IMR-90 (cell line): Measurements from ENCODE around the gene MRPS35. TPM values are rescaled to one million over a fixed set of nuclear protein-coding genes. Genes with fewer than 3 reads are reported as not detected.

Source experiments
- ATAC-seq: fragments of 200-7000 bp; cut with Tn5 transposase; 2 replicates; pipeline ENCODE4 v1.9.1; 2020; ENCODE audit warnings: low read depth, mild to moderate bottlenecking, moderate library complexity
- BruUV-seq: library from RNA; stranded (reverse); fragments of 400-500 nt; replicated peaks from 2 replicates; lab custom pipeline; 2021; lab: Mats Ljungman, UMichigan
- CTCF ChIA-PET: fragments of 300-600 bp; formaldehyde crosslinking; extraction: SDS; loops from one replicate; lab custom pipeline; 2021; ENCODE audit warnings: antibody characterized with exemption; lab: Yijun Ruan, JAX
- POLR2A ChIA-PET: fragments of 300-600 bp; sonication (Branson Sonifier 250); formaldehyde crosslinking; loops from one replicate; lab custom pipeline; 2022; ENCODE audit warnings: antibody characterized with exemption; ENCODE audit not compliant: unreplicated experiment; lab: Charles Lee
- DNase-seq: peaks from one replicate; pipeline ENCODE4 v3.0.0; 2013
- H2AFZ ChIP-seq: replicated peaks from 2 replicates; pipeline ENCODE3; 2013; ENCODE audit warnings: low read length, mild to moderate bottlenecking; ENCODE audit not compliant: poor library complexity
- H2AK5ac ChIP-seq: 2 replicates; pipeline ENCODE4 v1.6.1; 2013; ENCODE audit warnings: low read depth, low read length, inconsistent platforms
- H2AK9ac ChIP-seq: replicated peaks from 2 replicates; pipeline ENCODE3; 2013; ENCODE audit warnings: mild to moderate bottlenecking, low read depth, low read length, moderate library complexity; ENCODE audit not compliant: poor library complexity
- H2BK120ac ChIP-seq: 2 replicates; pipeline ENCODE4 v1.6.1; 2013; ENCODE audit warnings: low read depth, low read length, inconsistent platforms
- H2BK15ac ChIP-seq: 3 replicates; pipeline ENCODE4 v1.6.1; 2013; ENCODE audit warnings: low read depth, low read length, inconsistent platforms
- H2BK20ac ChIP-seq: 2 replicates; pipeline ENCODE4 v1.6.1; 2013; ENCODE audit warnings: low read depth, mild to moderate bottlenecking, inconsistent platforms, low read length, moderate library complexity
- H2BK5ac ChIP-seq: 2 replicates; pipeline ENCODE4 v1.6.1; 2013; ENCODE audit warnings: mild to moderate bottlenecking, low read depth, low read length, inconsistent platforms; ENCODE audit not compliant: poor library complexity, severe bottlenecking
- H3K14ac ChIP-seq: replicated peaks from 2 replicates; pipeline ENCODE4 v1.6.1; 2013; ENCODE audit warnings: low read depth, low read length, inconsistent platforms
- H3K18ac ChIP-seq: 2 replicates; pipeline ENCODE4 v1.6.1; 2013; ENCODE audit warnings: low read depth, low read length, control low read depth
- H3K23ac ChIP-seq: 2 replicates; pipeline ENCODE4 v1.6.1; 2013; ENCODE audit warnings: low read depth, low read length, inconsistent platforms
- H3K27ac ChIP-seq: 2 replicates; pipeline ENCODE4 v1.5.1; 2013; ENCODE audit warnings: mild to moderate bottlenecking, control low read depth, low read length; ENCODE audit not compliant: insufficient read depth
- H3K27me3 ChIP-seq: 2 replicates; pipeline ENCODE4 v1.6.1; 2013; ENCODE audit warnings: low read length; ENCODE audit not compliant: control insufficient read depth, insufficient read depth
- H3K36me3 ChIP-seq: 2 replicates; pipeline ENCODE4 v1.6.1; 2013; ENCODE audit warnings: low read length, mixed read lengths; ENCODE audit not compliant: control insufficient read depth, insufficient read depth
- H3K4ac ChIP-seq: 2 replicates; pipeline ENCODE4 v1.6.1; 2013; ENCODE audit warnings: low read depth, low read length, inconsistent platforms
- H3K4me1 ChIP-seq: 2 replicates; pipeline ENCODE4 v1.6.1; 2013; ENCODE audit warnings: low read length, mixed read lengths; ENCODE audit not compliant: control insufficient read depth, insufficient read depth
- H3K4me2 ChIP-seq: 2 replicates; pipeline ENCODE4 v1.6.1; 2013; ENCODE audit warnings: low read depth, mild to moderate bottlenecking, control low read depth, low read length, moderate library complexity
- H3K4me3 ChIP-seq: 2 replicates; pipeline ENCODE4 v1.5.1; 2013; ENCODE audit warnings: low read depth, mild to moderate bottlenecking, control low read depth, low read length, moderate library complexity; ENCODE audit not compliant: insufficient read depth
- H3K56ac ChIP-seq: 2 replicates; pipeline ENCODE4 v1.6.1; 2013; ENCODE audit warnings: low read length, inconsistent platforms; ENCODE audit not compliant: insufficient read depth; ENCODE audit errors: extremely low read depth
- H3K79me1 ChIP-seq, 2 experiments: 2 replicates each; pipeline ENCODE4 v1.6.1; 2013; ENCODE audit warnings: low read length in 2 of 2, inconsistent platforms in 1 of 2, low read depth in 1 of 2
- H3K9ac ChIP-seq: 2 replicates; pipeline ENCODE4 v1.6.1; 2013; ENCODE audit warnings: low read depth, low read length, control low read depth
- H3K9me1 ChIP-seq: 2 replicates; pipeline ENCODE4 v1.6.1; 2013; ENCODE audit warnings: low read length, inconsistent platforms; ENCODE audit not compliant: insufficient read depth
- H3K9me3 ChIP-seq: 2 replicates; pipeline ENCODE4 v1.6.1; 2013; ENCODE audit warnings: low read length; ENCODE audit not compliant: control insufficient read depth, insufficient read depth
- H4K20me1 ChIP-seq: 2 replicates; pipeline ENCODE4 v1.6.1; 2013; ENCODE audit warnings: low read length, inconsistent platforms; ENCODE audit not compliant: insufficient read depth
- H4K5ac ChIP-seq: 2 replicates; pipeline ENCODE4 v1.6.1; 2013; ENCODE audit warnings: mild to moderate bottlenecking, low read depth, low read length, control low read depth
- H4K8ac ChIP-seq, 2 experiments: 2 replicates each; pipeline ENCODE4 v1.6.1; 2013; ENCODE audit warnings: low read depth in 2 of 2, low read length in 2 of 2, control low read depth in 1 of 2, inconsistent platforms in 1 of 2
- H4K91ac ChIP-seq: 2 replicates; pipeline ENCODE4 v1.6.1; 2013; ENCODE audit warnings: low read depth, low read length, inconsistent platforms; ENCODE audit not compliant: insufficient read depth
- BHLHE40 ChIP-seq: fragments of 150-350 bp; IDR thresholded peaks from 2 replicates; pipeline ENCODE4 v1.6.1; 2016; ENCODE audit warnings: mild to moderate bottlenecking, low read depth, low read length
- CEBPB ChIP-seq: IDR thresholded peaks from 2 replicates; pipeline ENCODE4 v1.6.1; 2012; ENCODE audit warnings: low read depth, low read length, improper control_type of control experiment
- CHD1 ChIP-seq: IDR thresholded peaks from 2 replicates; pipeline ENCODE4 v1.6.1; 2012; ENCODE audit warnings: low read depth, low read length, improper control_type of control experiment
- CTCF ChIP-seq: conservative IDR thresholded peaks from 2 replicates; pipeline ENCODE4 v1.5.1; 2012; ENCODE audit warnings: mild to moderate bottlenecking, low read depth, low read length, improper control_type of control experiment
- FOS ChIP-seq: fragments of 150-350 bp; IDR thresholded peaks from 2 replicates; pipeline ENCODE4 v1.6.1; 2016; ENCODE audit warnings: low read depth, low read length
- MAFK ChIP-seq: IDR thresholded peaks from 2 replicates; pipeline ENCODE4 v1.6.1; 2012; ENCODE audit warnings: low read depth, low read length, improper control_type of control experiment
- MAZ ChIP-seq: IDR thresholded peaks from 2 replicates; pipeline ENCODE4 v1.6.1; 2012; ENCODE audit warnings: low read depth, mild to moderate bottlenecking, low read length, improper control_type of control experiment, moderate library complexity, borderline replicate concordance
- MXI1 ChIP-seq: IDR thresholded peaks from 2 replicates; pipeline ENCODE4 v1.6.1; 2012; ENCODE audit warnings: low read depth, mild to moderate bottlenecking, low read length, moderate library complexity, borderline replicate concordance
- NFE2L2 ChIP-seq: fragments of 150-350 bp; IDR thresholded peaks from 2 replicates; pipeline ENCODE4 v1.6.1; 2016; ENCODE audit warnings: low read depth, mild to moderate bottlenecking, low read length
- POLR2A ChIP-seq: IDR thresholded peaks from 2 replicates; pipeline ENCODE4 v1.6.1; 2012; ENCODE audit warnings: mild to moderate bottlenecking, low read depth, low read length
- RAD21 ChIP-seq: IDR thresholded peaks from 2 replicates; pipeline ENCODE4 v1.6.1; 2012; ENCODE audit warnings: low read length, improper control_type of control experiment
- RCOR1 ChIP-seq: IDR thresholded peaks from 2 replicates; pipeline ENCODE4 v1.6.1; 2012; ENCODE audit warnings: mild to moderate bottlenecking, low read length, improper control_type of control experiment; ENCODE audit not compliant: insufficient replicate concordance
- RFX5 ChIP-seq: IDR thresholded peaks from 2 replicates; pipeline ENCODE4 v1.8.0; 2012; ENCODE audit warnings: low read depth, mild to moderate bottlenecking, low read length, moderate library complexity
- SMC3 ChIP-seq: fragments of 150-350 bp; IDR thresholded peaks from 2 replicates; pipeline ENCODE4 v1.6.1; 2016; ENCODE audit warnings: low read depth, mild to moderate bottlenecking, antibody characterized with exemption, low read length, moderate library complexity
- WGBS, 2 experiments: methylation state at CpG; one replicate each; pipeline versions ENCODE4 v1.1.5 to v1.1.7; 2013; ENCODE audit warnings: missing lambda C conversion rate in 2 of 2; ENCODE audit not compliant: insufficient read length in 1 of 2; ENCODE audit errors: extremely low coverage in 2 of 2; 5-methylcytosine and 5-hydroxymethylcytosine counted together
- dilution Hi-C: fragments of 300-500 bp; cut with HindIII; formaldehyde crosslinking; loops from one replicate; pipeline ENCODE4 v1.14.3; 2018; ENCODE audit warnings: low sequenced_read_pairs; ENCODE audit not compliant: unreplicated experiment
- in situ Hi-C: fragments of 300-500 bp; cut with MboI; formaldehyde crosslinking; loops from 3 replicates; pipeline ENCODE4 v1.14.3; 2019; ENCODE audit warnings: low sequenced_read_pairs, inconsistent platforms, mixed read lengths
- intact Hi-C: fragments of 100-400 bp; cut with micrococcal nuclease; formaldehyde crosslinking; loops from 2 replicates; pipeline ENCODE4 v1.10.0; 2022
- polyA plus RNA-seq, 3 experiments: library from polyadenylated mRNA; depleted of rRNA; stranded (reverse); fragments of >200 nt; gene quantifications; 2 replicates each; pipeline ENCODE4 v1.2.3, GENCODE V29; 2012; ENCODE audit warnings: low replicate concordance in 1 of 3
- total RNA-seq: library from RNA; depleted of rRNA; stranded (reverse); fragments of >200 nt; gene quantifications from 2 replicates; pipeline ENCODE4 v1.2.3, GENCODE V29; 2012
- TF ChIP-seq, protein P1 (sequence below): fragments of 150-350 bp; IDR thresholded peaks from 2 replicates; pipeline ENCODE4 v1.6.1; 2017; ENCODE audit warnings: mild to moderate bottlenecking, antibody characterized with exemption, low read length, low read depth

The MRPS35 gene
- total and polyA plus RNA-seq, 2 of the 4 experiments (the other 2 are of a cell fraction) = 27.4 to 40.1 TPM

DNA sequence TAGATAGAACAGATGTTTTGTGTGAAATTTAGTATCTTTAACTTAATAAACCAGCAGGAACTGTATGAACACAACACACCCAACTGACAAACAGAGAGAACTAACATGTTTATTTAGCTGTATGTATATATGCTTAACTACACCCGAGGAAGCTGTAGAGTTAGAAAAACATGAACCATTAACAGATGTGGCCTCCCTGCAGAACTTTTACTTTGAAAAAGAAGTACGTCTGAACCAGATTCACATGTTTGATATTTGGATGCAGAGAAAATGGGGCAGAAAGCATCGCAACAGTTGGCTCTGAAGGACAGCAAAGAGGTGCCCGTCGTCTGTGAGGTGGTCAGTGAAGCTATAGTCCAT lies 14.4 kb upstream of the MRPS35 start, which contains the start of gene REP15:
Gene REP15, plus strand, starts transcription at position 155 of the 360 bp plus-strand sequence. Its CDS starts 116 bp downstream, at position 271.
- dilution Hi-C loops = no loop called here
- H3K9ac ChIP-seq = no peak within 1 kb of the TSS
- CTCF ChIA-PET = no interaction called here
- no peak within 1 kb of the TSS for H2AK9ac ChIP-seq
- no peak within 1 kb of the TSS for H2BK120ac ChIP-seq
- BruUV-seq = no TSS peak
- DNase-seq (no peak), ATAC-seq (no peak)
- H3K79me1 ChIP-seq = peaks cover 0 to 3% of the 10 kb centered on the region in 2 experiments; a peak in 2 of 4 replicates
- no CpG with 5 or more reads among the region's 5 CpGs for WGBS, 2 experiments
- H2BK20ac ChIP-seq = no peak within 1 kb of the TSS
- no peak within 1 kb of the TSS for H4K8ac ChIP-seq
- H2AK5ac ChIP-seq = no peak within 1 kb of the TSS
- H2BK15ac ChIP-seq = no peak within 1 kb of the TSS
- no peak within 1 kb of the TSS for H2AFZ ChIP-seq
- no peak within 1 kb of the TSS for H3K14ac ChIP-seq
- peaks cover 19% of the 10 kb centered on the region for H3K36me3 ChIP-seq
- no peak within 1 kb of the TSS for H3K23ac ChIP-seq
- H3K27ac ChIP-seq = no peak within 1 kb of the TSS
- no peak within 1 kb of the TSS for H3K18ac ChIP-seq
- in situ Hi-C loops = no loop called here
- no peak within 1 kb of the TSS for H4K91ac ChIP-seq
- no peak within 1 kb of the TSS for H3K4ac ChIP-seq
- no peak within 1 kb of the TSS for H2BK5ac ChIP-seq
- H3K27me3 ChIP-seq = no peaks in the 10 kb centered on the region
- H3K4me2 ChIP-seq = no peak within 1 kb of the TSS
- no peaks in the 10 kb centered on the region for H3K4me1 ChIP-seq
- no peaks in the 10 kb centered on the region for H3K9me3 ChIP-seq
- POLR2A ChIA-PET = no interaction called here
- H3K9me1 ChIP-seq = no peaks in the 10 kb centered on the region
- intact Hi-C loops = no loop called here
- no peak within 1 kb of the TSS for H3K4me3 ChIP-seq
- H3K56ac ChIP-seq = no peak within 1 kb of the TSS
- no peaks in the 10 kb centered on the region for H4K20me1 ChIP-seq
- no peak within 1 kb of the TSS for H4K5ac ChIP-seq
- no peak for TF ChIP-seq RAD21
- TF ChIP-seq, protein P1, sequence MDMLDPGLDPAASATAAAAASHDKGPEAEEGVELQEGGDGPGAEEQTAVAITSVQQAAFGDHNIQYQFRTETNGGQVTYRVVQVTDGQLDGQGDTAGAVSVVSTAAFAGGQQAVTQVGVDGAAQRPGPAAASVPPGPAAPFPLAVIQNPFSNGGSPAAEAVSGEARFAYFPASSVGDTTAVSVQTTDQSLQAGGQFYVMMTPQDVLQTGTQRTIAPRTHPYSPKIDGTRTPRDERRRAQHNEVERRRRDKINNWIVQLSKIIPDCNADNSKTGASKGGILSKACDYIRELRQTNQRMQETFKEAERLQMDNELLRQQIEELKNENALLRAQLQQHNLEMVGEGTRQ = no peak
- TF ChIP-seq MXI1 = no peak
- no peak for TF ChIP-seq RCOR1
- TF ChIP-seq CHD1 = no peak
- no peak for TF ChIP-seq POLR2A
- no peak for TF ChIP-seq MAFK
- no peak for TF ChIP-seq SMC3
- no peak for TF ChIP-seq CEBPB
- TF ChIP-seq MAZ = no peak
- TF ChIP-seq FOS = no peak
- no peak for TF ChIP-seq RFX5
- no peak for TF ChIP-seq BHLHE40
- TF ChIP-seq CTCF = no peak
- no peak for TF ChIP-seq NFE2L2
